Breast epithelium (tissue), 3 donors: Measurements from ENCODE around the gene SMIM13.

Experiments
- POLR2A ChIP-seq: fragments of 450-650 bp; IDR thresholded peaks from one replicate; pipeline ENCODE4 v1.6.1; 2016; ENCODE audit warnings: antibody characterized with exemption, mild to moderate bottlenecking, moderate library complexity
- TF ChIP-seq, protein P1 (sequence below), 3 donors: fragments of 450-650 bp; IDR thresholded peaks; one replicate each; pipeline ENCODE4 v1.5.1; 2016 to 2017; ENCODE audit warnings: antibody characterized with exemption in 3 of 3, mild to moderate bottlenecking in 3 of 3, moderate library complexity in 3 of 3

DNA sequence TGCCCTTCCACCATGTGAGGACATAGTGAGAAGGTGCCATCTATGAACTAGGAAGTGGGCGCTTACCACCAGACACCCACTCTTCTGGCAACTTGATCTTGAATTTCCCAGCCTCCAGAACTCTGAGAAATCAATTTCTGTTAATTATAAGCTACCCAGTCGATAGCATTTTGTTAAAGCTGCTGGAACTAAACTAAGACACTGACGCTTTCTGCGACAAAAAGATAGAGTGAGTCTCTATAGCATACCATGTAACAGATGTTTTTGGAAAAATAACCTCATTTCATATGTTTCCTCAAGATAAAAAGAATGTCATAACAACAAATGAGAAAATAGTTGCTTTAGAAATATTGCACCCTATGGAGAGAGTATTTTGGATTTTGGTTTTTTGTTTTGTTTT lies 15.4 kb upstream of the SMIM13 start:
- TF ChIP-seq, protein P1, sequence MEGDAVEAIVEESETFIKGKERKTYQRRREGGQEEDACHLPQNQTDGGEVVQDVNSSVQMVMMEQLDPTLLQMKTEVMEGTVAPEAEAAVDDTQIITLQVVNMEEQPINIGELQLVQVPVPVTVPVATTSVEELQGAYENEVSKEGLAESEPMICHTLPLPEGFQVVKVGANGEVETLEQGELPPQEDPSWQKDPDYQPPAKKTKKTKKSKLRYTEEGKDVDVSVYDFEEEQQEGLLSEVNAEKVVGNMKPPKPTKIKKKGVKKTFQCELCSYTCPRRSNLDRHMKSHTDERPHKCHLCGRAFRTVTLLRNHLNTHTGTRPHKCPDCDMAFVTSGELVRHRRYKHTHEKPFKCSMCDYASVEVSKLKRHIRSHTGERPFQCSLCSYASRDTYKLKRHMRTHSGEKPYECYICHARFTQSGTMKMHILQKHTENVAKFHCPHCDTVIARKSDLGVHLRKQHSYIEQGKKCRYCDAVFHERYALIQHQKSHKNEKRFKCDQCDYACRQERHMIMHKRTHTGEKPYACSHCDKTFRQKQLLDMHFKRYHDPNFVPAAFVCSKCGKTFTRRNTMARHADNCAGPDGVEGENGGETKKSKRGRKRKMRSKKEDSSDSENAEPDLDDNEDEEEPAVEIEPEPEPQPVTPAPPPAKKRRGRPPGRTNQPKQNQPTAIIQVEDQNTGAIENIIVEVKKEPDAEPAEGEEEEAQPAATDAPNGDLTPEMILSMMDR (IDR thresholded peaks at IDR 0.05), result no peak
- TF ChIP-seq POLR2A, result no peak
